Astrocyte (in vitro differentiated cells and primary cell): ENCODE results near the gene NBPF1.
"Not testable (repeated sequence)": the region's sequence is repeated elsewhere in the genome, so short reads cannot be mapped to it uniquely, and the experiment has no call there.

ENCODE experiments used
- EZH2 ChIP-seq: IDR thresholded peaks from 2 replicates; pipeline ENCODE4 v1.6.1; 2012; ENCODE audit warnings: mild to moderate bottlenecking, low read length, inconsistent platforms; ENCODE audit not compliant: insufficient read depth
- TF ChIP-seq, protein P1 (sequence below): IDR thresholded peaks from 2 replicates; pipeline ENCODE4 v1.5.1; 2011; ENCODE audit warnings: low read depth, mild to moderate bottlenecking, inconsistent platforms, low read length, moderate library complexity; ENCODE audit not compliant: insufficient read depth

DNA sequence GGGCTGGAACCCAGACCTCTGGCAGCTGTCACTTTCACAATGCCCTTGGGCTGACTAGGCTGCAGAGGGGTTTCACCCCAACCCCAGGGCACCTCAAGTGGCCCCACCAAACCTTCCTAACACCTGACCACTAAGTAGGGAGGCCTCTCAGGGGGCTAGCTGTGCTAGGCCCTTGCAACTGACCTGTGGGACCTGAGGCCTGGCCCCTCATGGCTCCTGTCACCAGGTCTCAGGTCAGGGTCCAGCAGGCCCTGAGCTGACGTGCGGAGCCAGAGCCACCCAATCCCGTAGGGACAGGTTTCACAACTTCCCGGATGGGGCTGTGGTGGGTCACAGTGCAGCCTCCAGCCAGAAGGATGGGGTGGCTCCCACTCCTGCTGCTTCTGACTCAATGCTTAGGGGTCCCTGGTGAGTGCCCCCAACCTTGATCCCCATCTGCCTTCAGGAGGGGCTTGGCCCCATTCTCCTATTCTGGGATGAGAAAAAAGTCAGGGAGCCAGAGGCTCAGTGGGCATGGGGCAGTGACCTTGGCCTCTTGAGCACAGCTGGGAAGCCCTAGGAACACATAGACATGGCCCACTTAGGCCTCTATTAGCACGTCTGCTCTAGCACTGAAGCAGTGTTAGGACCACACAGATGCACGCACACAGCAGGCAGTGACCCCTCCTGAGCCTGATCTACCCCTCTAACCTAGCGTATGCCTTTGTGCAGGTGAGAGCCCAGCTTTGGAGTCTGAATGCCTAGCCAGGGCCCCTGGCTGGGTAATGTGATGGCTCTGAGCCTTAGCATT is 32.1 kb upstream of the NBPF1 start:
- TF ChIP-seq, protein P1, sequence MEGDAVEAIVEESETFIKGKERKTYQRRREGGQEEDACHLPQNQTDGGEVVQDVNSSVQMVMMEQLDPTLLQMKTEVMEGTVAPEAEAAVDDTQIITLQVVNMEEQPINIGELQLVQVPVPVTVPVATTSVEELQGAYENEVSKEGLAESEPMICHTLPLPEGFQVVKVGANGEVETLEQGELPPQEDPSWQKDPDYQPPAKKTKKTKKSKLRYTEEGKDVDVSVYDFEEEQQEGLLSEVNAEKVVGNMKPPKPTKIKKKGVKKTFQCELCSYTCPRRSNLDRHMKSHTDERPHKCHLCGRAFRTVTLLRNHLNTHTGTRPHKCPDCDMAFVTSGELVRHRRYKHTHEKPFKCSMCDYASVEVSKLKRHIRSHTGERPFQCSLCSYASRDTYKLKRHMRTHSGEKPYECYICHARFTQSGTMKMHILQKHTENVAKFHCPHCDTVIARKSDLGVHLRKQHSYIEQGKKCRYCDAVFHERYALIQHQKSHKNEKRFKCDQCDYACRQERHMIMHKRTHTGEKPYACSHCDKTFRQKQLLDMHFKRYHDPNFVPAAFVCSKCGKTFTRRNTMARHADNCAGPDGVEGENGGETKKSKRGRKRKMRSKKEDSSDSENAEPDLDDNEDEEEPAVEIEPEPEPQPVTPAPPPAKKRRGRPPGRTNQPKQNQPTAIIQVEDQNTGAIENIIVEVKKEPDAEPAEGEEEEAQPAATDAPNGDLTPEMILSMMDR = not testable (repeated sequence)
- not testable (repeated sequence) for TF ChIP-seq EZH2
